ENCODE measurements around the gene ANKS4B. TPM values are rescaled to one million over a fixed set of nuclear protein-coding genes. Genes with fewer than 3 reads are reported as not detected.

ANKS4B gene
- total RNA-seq, 1 experiment from 2014 or later = not detected

GRCh38 chr16:21224800-21225199 is 8.7 kb upstream of the ANKS4B start:
- CTCF ChIA-PET = no interaction called here
- no peak overlapping the region for H3K4me3 ChIP-seq (ENCODE audit: low read depth, low read length, poor library complexity, severe bottlenecking)
- DNase-seq (ENCODE audit: low spot score) = no peak
- no peaks in the 10 kb centered on the region for H3K36me3 ChIP-seq (ENCODE audit: insufficient read depth, low read length, poor library complexity, severe bottlenecking)
- peaks cover 51% of the 10 kb centered on the region for H3K27me3 ChIP-seq (replicated peaks; ENCODE audit: insufficient read depth, low read depth, low read length, poor library complexity)
- POLR2A ChIA-PET (ENCODE audit: low non-redundant PET) = no interaction called here
- H3K27ac ChIP-seq (ENCODE audit: low read depth, low read length, poor library complexity, severe bottlenecking) = no peak overlapping the region
- intact Hi-C loops (cut with micrococcal nuclease; ENCODE audit: unreplicated experiment) = no loop called here
- TF ChIP-seq CTCF (conservative IDR thresholded peaks at IDR 0.05; ENCODE audit: low read depth, low read length) (no peak), EZH2 (IDR thresholded peaks at IDR 0.05; ENCODE audit: borderline replicate concordance, low read depth, low read length, poor library complexity, severe bottlenecking) (no peak)
- no peaks in the 10 kb centered on the region for H3K4me1 ChIP-seq (ENCODE audit: insufficient read depth, low read length, poor library complexity, severe bottlenecking)
- no peaks in the 10 kb centered on the region for H3K9me3 ChIP-seq (ENCODE audit: low read depth, low read length, poor library complexity, severe bottlenecking)
- BruUV-seq (replicated peaks) = no TSS peak

GRCh38 chr16:21226749-21227148 is 6.8 kb upstream of the ANKS4B start:
- no TSS peak for BruUV-seq (replicated peaks)
- Histone ChIP-seq H3K9me3 (ENCODE audit: low read depth, low read length, poor library complexity, severe bottlenecking) (no peaks in the 10 kb centered on the region), H3K36me3 (ENCODE audit: insufficient read depth, low read length, poor library complexity, severe bottlenecking) (no peaks in the 10 kb centered on the region), H3K4me3 (ENCODE audit: low read depth, low read length, poor library complexity, severe bottlenecking) (no peak overlapping the region), H3K27ac (ENCODE audit: low read depth, low read length, poor library complexity, severe bottlenecking) (no peak overlapping the region), H3K4me1 (ENCODE audit: insufficient read depth, low read length, poor library complexity, severe bottlenecking) (no peaks in the 10 kb centered on the region), H3K27me3 (replicated peaks; ENCODE audit: insufficient read depth, low read depth, low read length, poor library complexity) (peaks cover 68% of the 10 kb centered on the region)
- POLR2A ChIA-PET (ENCODE audit: low non-redundant PET) = no interaction called here
- DNase-seq (ENCODE audit: low spot score) = no peak
- TF ChIP-seq CTCF (conservative IDR thresholded peaks at IDR 0.05; ENCODE audit: low read depth, low read length) = no peak
- no peak for TF ChIP-seq EZH2 (IDR thresholded peaks at IDR 0.05; ENCODE audit: borderline replicate concordance, low read depth, low read length, poor library complexity, severe bottlenecking)
- intact Hi-C loops (cut with micrococcal nuclease; ENCODE audit: unreplicated experiment) = no loop called here
- CTCF ChIA-PET = no interaction called here

GRCh38 chr16:21227866-21228265 is 5.6 kb upstream of the ANKS4B start:
- no TSS peak for BruUV-seq (replicated peaks)
- no peak for DNase-seq (ENCODE audit: low spot score)
- Histone ChIP-seq H3K9me3 (ENCODE audit: low read depth, low read length, poor library complexity, severe bottlenecking) (no peaks in the 10 kb centered on the region), H3K4me1 (ENCODE audit: insufficient read depth, low read length, poor library complexity, severe bottlenecking) (no peaks in the 10 kb centered on the region), H3K36me3 (ENCODE audit: insufficient read depth, low read length, poor library complexity, severe bottlenecking) (no peaks in the 10 kb centered on the region), H3K4me3 (ENCODE audit: low read depth, low read length, poor library complexity, severe bottlenecking) (no peak overlapping the region), H3K27me3 (replicated peaks; ENCODE audit: insufficient read depth, low read depth, low read length, poor library complexity) (peaks cover 78% of the 10 kb centered on the region), H3K27ac (ENCODE audit: low read depth, low read length, poor library complexity, severe bottlenecking) (no peak overlapping the region)
- TF ChIP-seq EZH2 (IDR thresholded peaks at IDR 0.05; ENCODE audit: borderline replicate concordance, low read depth, low read length, poor library complexity, severe bottlenecking) (no peak), CTCF (conservative IDR thresholded peaks at IDR 0.05; ENCODE audit: low read depth, low read length) (no peak)
- POLR2A ChIA-PET (ENCODE audit: low non-redundant PET) = no interaction called here
- intact Hi-C loops (cut with micrococcal nuclease; ENCODE audit: unreplicated experiment) = no loop called here
- CTCF ChIA-PET = no interaction called here

Measured in A673 (cell line).